C4-2B (cell line): ENCODE data around the gene HES2.
"Not testable (repeated sequence)": the region's sequence is repeated elsewhere in the genome, so short reads cannot be mapped to it uniquely, and the experiment has no call there.

ENCODE experiments used
- ZFX ChIP-seq: fragments of 450-650 bp; IDR thresholded peaks from 2 replicates; pipeline ENCODE4 v1.6.1; 2017
- TF ChIP-seq, protein P1 (sequence below): fragments of 450-650 bp; conservative IDR thresholded peaks from 2 replicates; pipeline ENCODE4 v1.5.1; 2017; ENCODE audit warnings: mild to moderate bottlenecking

- TF ChIP-seq, protein P1, sequence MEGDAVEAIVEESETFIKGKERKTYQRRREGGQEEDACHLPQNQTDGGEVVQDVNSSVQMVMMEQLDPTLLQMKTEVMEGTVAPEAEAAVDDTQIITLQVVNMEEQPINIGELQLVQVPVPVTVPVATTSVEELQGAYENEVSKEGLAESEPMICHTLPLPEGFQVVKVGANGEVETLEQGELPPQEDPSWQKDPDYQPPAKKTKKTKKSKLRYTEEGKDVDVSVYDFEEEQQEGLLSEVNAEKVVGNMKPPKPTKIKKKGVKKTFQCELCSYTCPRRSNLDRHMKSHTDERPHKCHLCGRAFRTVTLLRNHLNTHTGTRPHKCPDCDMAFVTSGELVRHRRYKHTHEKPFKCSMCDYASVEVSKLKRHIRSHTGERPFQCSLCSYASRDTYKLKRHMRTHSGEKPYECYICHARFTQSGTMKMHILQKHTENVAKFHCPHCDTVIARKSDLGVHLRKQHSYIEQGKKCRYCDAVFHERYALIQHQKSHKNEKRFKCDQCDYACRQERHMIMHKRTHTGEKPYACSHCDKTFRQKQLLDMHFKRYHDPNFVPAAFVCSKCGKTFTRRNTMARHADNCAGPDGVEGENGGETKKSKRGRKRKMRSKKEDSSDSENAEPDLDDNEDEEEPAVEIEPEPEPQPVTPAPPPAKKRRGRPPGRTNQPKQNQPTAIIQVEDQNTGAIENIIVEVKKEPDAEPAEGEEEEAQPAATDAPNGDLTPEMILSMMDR: not testable (repeated sequence)
- TF ChIP-seq ZFX: not testable (repeated sequence)
These were observed 30.8 kb upstream of the HES2 start for GRCh38 chr1:6450486-6450885.
